WTC11 (cell line): Measurements from ENCODE around the gene IFITM2. TPM values are rescaled to one million over a fixed set of nuclear protein-coding genes. Genes with fewer than 3 reads are reported as not detected.

Source experiments
- ATAC-seq: fragments of 200-7000 bp; cut with Tn5 transposase; 2 replicates; pipeline ENCODE4 v1.10.0; 2021; ENCODE audit warnings: mild to moderate bottlenecking, moderate library complexity
- CTCF ChIA-PET: fragments of 300-600 bp; sonication (Branson Sonifier 250); formaldehyde crosslinking; loops from one replicate; lab custom pipeline; 2021; ENCODE audit warnings: antibody characterized with exemption; lab: Charles Lee
- POLR2A ChIA-PET: fragments of 350-600 bp; sonication (Branson Sonifier 250); formaldehyde crosslinking; loops from one replicate; lab custom pipeline; 2021; ENCODE audit warnings: antibody characterized with exemption; lab: Charles Lee
- DNase-seq: peaks from one replicate; pipeline ENCODE4 v3.0.0; 2021; ENCODE audit warnings: low spot score
- H3K27ac Mint-ChIP-seq: 2 replicates; pipeline ENCODE4 v1.8.0; 2021; ENCODE audit warnings: mixed read lengths
- H3K27me3 Mint-ChIP-seq: 2 replicates; pipeline ENCODE4 v1.8.0; 2021; ENCODE audit warnings: low read depth, mild to moderate bottlenecking, moderate library complexity, mixed read lengths
- H3K36me3 Mint-ChIP-seq: 2 replicates; pipeline ENCODE4 v1.8.0; 2021; ENCODE audit warnings: mixed read lengths
- H3K4me1 Mint-ChIP-seq: 2 replicates; pipeline ENCODE4 v1.8.0; 2022; ENCODE audit warnings: mixed read lengths
- H3K4me3 Mint-ChIP-seq: 2 replicates; pipeline ENCODE4 v1.8.0; 2021; ENCODE audit warnings: mild to moderate bottlenecking, moderate library complexity, mixed read lengths
- H3K9me3 Mint-ChIP-seq: 2 replicates; pipeline ENCODE4 v1.8.0; 2021; ENCODE audit warnings: mixed read lengths
- ATF1 ChIP-seq: sonication (generic); formaldehyde crosslinking; IDR thresholded peaks from 2 replicates; pipeline ENCODE4 v1.8.1; 2023; ENCODE audit warnings: mild to moderate bottlenecking, moderate library complexity, missing genetic modification reagents
- EMX1 ChIP-seq: fragments of 250-450 bp; sonication (Bioruptor Pico); IDR thresholded peaks from 2 replicates; pipeline ENCODE4 v1.8.0; 2021; ENCODE audit warnings: mild to moderate bottlenecking
- FOXP1 ChIP-seq: sonication (generic); formaldehyde crosslinking; IDR thresholded peaks from 2 replicates; pipeline ENCODE4 v1.8.0; 2022; ENCODE audit warnings: missing genetic modification reagents, mild to moderate bottlenecking, moderate library complexity, borderline replicate concordance
- GABPB1 ChIP-seq: sonication (generic); formaldehyde crosslinking; IDR thresholded peaks from 2 replicates; pipeline ENCODE4 v1.8.1; 2023; ENCODE audit warnings: mild to moderate bottlenecking, missing genetic modification reagents
- GRHL2 ChIP-seq: fragments of 250-450 bp; sonication (Bioruptor Pico); IDR thresholded peaks from 2 replicates; pipeline ENCODE4 v1.8.0; 2022; ENCODE audit warnings: mild to moderate bottlenecking, moderate library complexity; ENCODE audit not compliant: insufficient replicate concordance, severe bottlenecking
- NFE2L1 ChIP-seq: sonication (generic); formaldehyde crosslinking; IDR thresholded peaks from 2 replicates; pipeline ENCODE4 v1.8.1; 2023; ENCODE audit warnings: missing genetic modification reagents
- OVOL2 ChIP-seq: fragments of 250-450 bp; sonication (Bioruptor Pico); IDR thresholded peaks from 2 replicates; pipeline ENCODE4 v1.9.0; 2021; ENCODE audit warnings: mild to moderate bottlenecking, borderline replicate concordance
- RORB ChIP-seq: fragments of 250-450 bp; sonication (Bioruptor Pico); IDR thresholded peaks from 2 replicates; pipeline ENCODE4 v1.9.0; 2021; ENCODE audit warnings: mild to moderate bottlenecking
- SMAD3 ChIP-seq: sonication (generic); formaldehyde crosslinking; IDR thresholded peaks from 2 replicates; pipeline ENCODE4 v1.8.0; 2022; ENCODE audit warnings: missing genetic modification reagents, mild to moderate bottlenecking, borderline replicate concordance
- TEAD1 ChIP-seq: sonication (generic); formaldehyde crosslinking; IDR thresholded peaks from 2 replicates; pipeline ENCODE4 v1.8.0; 2022; ENCODE audit warnings: mild to moderate bottlenecking, missing genetic modification reagents
- ZNF232 ChIP-seq: sonication (generic); formaldehyde crosslinking; IDR thresholded peaks from 2 replicates; pipeline ENCODE4 v1.8.0; 2022; ENCODE audit warnings: mild to moderate bottlenecking, missing genetic modification reagents
- ZNF416 ChIP-seq: fragments of 250-450 bp; sonication (Bioruptor Pico); IDR thresholded peaks from 2 replicates; pipeline ENCODE4 v1.9.0; 2021; ENCODE audit warnings: mild to moderate bottlenecking, inconsistent platforms
- total RNA-seq: library from RNA; stranded (reverse); gene quantifications from 3 replicates; pipeline ENCODE4 v1.2.3, GENCODE V29; 2021
- TF ChIP-seq, protein P1 (sequence below): sonication (generic); formaldehyde crosslinking; IDR thresholded peaks from 2 replicates; pipeline ENCODE4 v1.8.0; 2022; ENCODE audit warnings: mild to moderate bottlenecking, missing genetic modification reagents
- TF ChIP-seq, protein P2 (sequence below): sonication (generic); formaldehyde crosslinking; conservative IDR thresholded peaks from 2 replicates; pipeline ENCODE4 v1.8.1; 2022; ENCODE audit warnings: mild to moderate bottlenecking, missing genetic modification reagents
- TF ChIP-seq, protein P3 (sequence below): sonication (generic); formaldehyde crosslinking; IDR thresholded peaks from 2 replicates; pipeline ENCODE4 v1.8.1; 2023; ENCODE audit warnings: mild to moderate bottlenecking, moderate library complexity, missing genetic modification reagents
- TF ChIP-seq, protein P4 (sequence below): sonication (generic); formaldehyde crosslinking; IDR thresholded peaks from 2 replicates; pipeline ENCODE4 v1.8.1; 2023; ENCODE audit warnings: mild to moderate bottlenecking, missing genetic modification reagents
- TF ChIP-seq, protein P5 (sequence below): sonication (generic); formaldehyde crosslinking; IDR thresholded peaks from 2 replicates; pipeline ENCODE4 v1.8.1; 2023; ENCODE audit warnings: mild to moderate bottlenecking, missing genetic modification reagents
- TF ChIP-seq, protein P6 (sequence below): sonication (generic); formaldehyde crosslinking; IDR thresholded peaks from 2 replicates; pipeline ENCODE4 v1.8.0; 2022; ENCODE audit warnings: mild to moderate bottlenecking, missing genetic modification reagents
- TF ChIP-seq, protein P7 (sequence below): sonication (generic); formaldehyde crosslinking; IDR thresholded peaks from 2 replicates; pipeline ENCODE4 v1.8.0; 2022; ENCODE audit warnings: mild to moderate bottlenecking, missing genetic modification reagents
- TF ChIP-seq, protein P8 (sequence below): sonication (generic); formaldehyde crosslinking; conservative IDR thresholded peaks from 2 replicates; pipeline ENCODE4 v1.8.1; 2023; ENCODE audit warnings: mild to moderate bottlenecking, low read depth, missing genetic modification reagents, moderate library complexity

Gene IFITM2
- total RNA-seq, 1 experiment from 2014 or later, result 436 TPM

DNA sequence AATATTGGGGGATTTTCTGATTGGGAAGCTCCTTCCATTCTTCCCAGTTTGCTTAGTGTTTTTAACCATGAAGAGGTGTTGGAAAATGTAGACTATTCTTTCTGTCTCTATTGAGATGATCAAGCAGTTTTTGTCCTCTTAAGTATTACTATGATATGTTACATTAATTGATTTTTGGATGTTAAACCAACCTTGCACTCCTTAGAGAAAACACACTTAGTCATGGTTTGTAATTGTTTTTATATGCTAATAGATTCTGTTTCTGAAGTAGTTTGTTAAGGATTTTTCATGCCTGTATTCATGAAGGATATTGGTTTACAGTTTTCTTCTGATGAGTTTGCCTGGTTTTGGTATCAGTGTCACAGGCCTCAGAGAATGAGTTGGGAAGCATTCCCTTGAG, 31.4 kb upstream of the IFITM2 start:
- POLR2A ChIA-PET, result no interaction called here
- no peak for DNase-seq
- CTCF ChIA-PET, result interaction anchor here (1.1 to 3.6 kb wide), 2 partner anchors 22 to 26 kb away, joined by 3 to 20 read pairs; no protein-coding TSS in a partner anchor
- Mint-ChIP-seq H3K9me3 (peaks cover 9% of the 10 kb centered on the region), H3K27me3 (peaks cover 27% of the 10 kb centered on the region), H3K4me1 (peaks cover 18% of the 10 kb centered on the region)
- no peak for ATAC-seq
- TF ChIP-seq, protein P1, sequence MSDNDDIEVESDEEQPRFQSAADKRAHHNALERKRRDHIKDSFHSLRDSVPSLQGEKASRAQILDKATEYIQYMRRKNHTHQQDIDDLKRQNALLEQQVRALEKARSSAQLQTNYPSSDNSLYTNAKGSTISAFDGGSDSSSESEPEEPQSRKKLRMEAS, result no peak
- TF ChIP-seq TEAD1 (CRISPR knock-in tag) (no peak), ZNF416 (CRISPR knock-in tag) (no peak), ZNF232 (CRISPR knock-in tag) (no peak), OVOL2 (CRISPR knock-in tag) (no peak)
- TF ChIP-seq, protein P2, sequence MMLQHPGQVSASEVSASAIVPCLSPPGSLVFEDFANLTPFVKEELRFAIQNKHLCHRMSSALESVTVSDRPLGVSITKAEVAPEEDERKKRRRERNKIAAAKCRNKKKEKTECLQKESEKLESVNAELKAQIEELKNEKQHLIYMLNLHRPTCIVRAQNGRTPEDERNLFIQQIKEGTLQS (CRISPR knock-in tag), result no peak
- TF ChIP-seq, protein P3, sequence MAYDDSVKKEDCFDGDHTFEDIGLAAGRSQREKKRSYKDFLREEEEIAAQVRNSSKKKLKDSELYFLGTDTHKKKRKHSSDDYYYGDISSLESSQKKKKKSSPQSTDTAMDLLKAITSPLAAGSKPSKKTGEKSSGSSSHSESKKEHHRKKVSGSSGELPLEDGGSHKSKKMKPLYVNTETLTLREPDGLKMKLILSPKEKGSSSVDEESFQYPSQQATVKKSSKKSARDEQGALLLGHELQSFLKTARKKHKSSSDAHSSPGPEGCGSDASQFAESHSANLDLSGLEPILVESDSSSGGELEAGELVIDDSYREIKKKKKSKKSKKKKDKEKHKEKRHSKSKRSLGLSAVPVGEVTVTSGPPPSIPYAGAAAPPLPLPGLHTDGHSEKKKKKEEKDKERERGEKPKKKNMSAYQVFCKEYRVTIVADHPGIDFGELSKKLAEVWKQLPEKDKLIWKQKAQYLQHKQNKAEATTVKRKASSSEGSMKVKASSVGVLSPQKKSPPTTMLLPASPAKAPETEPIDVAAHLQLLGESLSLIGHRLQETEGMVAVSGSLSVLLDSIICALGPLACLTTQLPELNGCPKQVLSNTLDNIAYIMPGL (CRISPR knock-in tag), result no peak
- TF ChIP-seq, protein P4, sequence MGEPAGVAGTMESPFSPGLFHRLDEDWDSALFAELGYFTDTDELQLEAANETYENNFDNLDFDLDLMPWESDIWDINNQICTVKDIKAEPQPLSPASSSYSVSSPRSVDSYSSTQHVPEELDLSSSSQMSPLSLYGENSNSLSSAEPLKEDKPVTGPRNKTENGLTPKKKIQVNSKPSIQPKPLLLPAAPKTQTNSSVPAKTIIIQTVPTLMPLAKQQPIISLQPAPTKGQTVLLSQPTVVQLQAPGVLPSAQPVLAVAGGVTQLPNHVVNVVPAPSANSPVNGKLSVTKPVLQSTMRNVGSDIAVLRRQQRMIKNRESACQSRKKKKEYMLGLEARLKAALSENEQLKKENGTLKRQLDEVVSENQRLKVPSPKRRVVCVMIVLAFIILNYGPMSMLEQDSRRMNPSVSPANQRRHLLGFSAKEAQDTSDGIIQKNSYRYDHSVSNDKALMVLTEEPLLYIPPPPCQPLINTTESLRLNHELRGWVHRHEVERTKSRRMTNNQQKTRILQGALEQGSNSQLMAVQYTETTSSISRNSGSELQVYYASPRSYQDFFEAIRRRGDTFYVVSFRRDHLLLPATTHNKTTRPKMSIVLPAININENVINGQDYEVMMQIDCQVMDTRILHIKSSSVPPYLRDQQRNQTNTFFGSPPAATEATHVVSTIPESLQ, result no peak
- TF ChIP-seq, protein P5, sequence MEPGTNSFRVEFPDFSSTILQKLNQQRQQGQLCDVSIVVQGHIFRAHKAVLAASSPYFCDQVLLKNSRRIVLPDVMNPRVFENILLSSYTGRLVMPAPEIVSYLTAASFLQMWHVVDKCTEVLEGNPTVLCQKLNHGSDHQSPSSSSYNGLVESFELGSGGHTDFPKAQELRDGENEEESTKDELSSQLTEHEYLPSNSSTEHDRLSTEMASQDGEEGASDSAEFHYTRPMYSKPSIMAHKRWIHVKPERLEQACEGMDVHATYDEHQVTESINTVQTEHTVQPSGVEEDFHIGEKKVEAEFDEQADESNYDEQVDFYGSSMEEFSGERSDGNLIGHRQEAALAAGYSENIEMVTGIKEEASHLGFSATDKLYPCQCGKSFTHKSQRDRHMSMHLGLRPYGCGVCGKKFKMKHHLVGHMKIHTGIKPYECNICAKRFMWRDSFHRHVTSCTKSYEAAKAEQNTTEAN (CRISPR knock-in tag), result no peak
- TF ChIP-seq, protein P6, sequence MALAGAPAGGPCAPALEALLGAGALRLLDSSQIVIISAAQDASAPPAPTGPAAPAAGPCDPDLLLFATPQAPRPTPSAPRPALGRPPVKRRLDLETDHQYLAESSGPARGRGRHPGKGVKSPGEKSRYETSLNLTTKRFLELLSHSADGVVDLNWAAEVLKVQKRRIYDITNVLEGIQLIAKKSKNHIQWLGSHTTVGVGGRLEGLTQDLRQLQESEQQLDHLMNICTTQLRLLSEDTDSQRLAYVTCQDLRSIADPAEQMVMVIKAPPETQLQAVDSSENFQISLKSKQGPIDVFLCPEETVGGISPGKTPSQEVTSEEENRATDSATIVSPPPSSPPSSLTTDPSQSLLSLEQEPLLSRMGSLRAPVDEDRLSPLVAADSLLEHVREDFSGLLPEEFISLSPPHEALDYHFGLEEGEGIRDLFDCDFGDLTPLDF (CRISPR knock-in tag), result no peak
- TF ChIP-seq, all 79 proteins: peak for 0
- H3K36me3 Mint-ChIP-seq, result no peaks in the 10 kb centered on the region
- no peak overlapping the region for H3K27ac Mint-ChIP-seq
- no peak overlapping the region for H3K4me3 Mint-ChIP-seq

DNA sequence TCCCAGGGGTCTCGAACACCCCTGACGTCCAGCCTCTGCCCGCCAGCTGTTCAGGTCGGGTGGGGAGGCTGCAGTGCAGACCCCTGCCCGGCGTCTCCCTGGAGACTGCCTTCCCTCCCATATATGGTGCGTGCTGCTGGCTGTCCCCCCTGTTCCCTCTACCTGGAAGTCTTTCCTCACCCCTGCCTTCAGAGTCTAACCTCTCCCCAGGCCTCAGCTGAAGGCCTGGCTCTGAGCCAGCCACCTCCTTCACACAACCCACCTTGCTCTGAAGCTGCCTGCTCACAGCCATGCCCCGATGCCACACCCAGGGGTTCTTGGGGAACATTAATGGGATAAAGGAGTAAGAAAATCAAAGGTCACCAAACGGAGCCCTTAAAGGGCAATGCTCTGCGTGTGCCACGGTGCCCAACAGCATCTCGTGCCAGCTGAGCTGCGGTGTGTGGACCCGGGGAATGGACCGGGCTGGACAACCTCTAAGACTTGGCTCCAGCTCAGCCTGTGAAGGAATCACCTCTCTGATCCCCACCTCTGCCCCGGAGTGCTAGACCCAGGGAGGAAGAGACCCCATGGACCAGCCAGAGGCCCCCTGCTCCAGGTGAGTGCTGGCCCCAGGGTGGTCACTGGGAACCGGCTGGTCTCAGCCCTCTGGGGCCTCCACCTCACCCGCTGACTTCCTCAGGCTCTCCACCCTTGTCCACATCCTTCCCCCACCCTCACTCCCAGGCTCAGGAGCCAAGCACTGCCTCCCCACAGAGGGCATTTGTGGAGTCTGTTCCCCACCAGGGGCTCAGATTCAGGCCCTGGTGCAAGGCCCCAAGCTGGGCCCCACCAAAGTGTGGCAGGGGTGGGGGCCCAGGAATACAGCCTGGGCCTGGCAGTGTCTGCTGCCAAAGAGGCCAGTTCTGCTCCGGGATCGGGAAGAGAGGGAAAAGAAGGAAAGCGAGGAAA, 29.3 kb upstream of the IFITM2 start, which contains the start of gene NLRP6:
Gene NLRP6 (plus strand): TSS at position 407 of the 951 bp plus-strand sequence. CDS start 163 bp downstream, at position 570.
- Mint-ChIP-seq H3K36me3 (no peaks in the 10 kb centered on the region), H3K9me3 (peaks cover 9% of the 10 kb centered on the region), H3K27ac (no peak within 1 kb of the TSS), H3K4me1 (peaks cover 29% of the 10 kb centered on the region), H3K27me3 (peaks cover 46% of the 10 kb centered on the region), H3K4me3 (peak within 1 kb of the TSS; percentile 52; the same call in 1 of the 2 replicates)
- ATAC-seq (no peak), DNase-seq (no peak)
- POLR2A ChIA-PET, result interaction anchor here (1.1 kb wide), 1 partner anchor 22 kb away, joined by 4 read pairs; the partner anchor contains the start of gene IFITM5
- CTCF ChIA-PET, result interaction anchor here (0.8 to 5.8 kb wide), 5 partner anchors 10 to 112 kb away, joined by 3 to 53 read pairs (median 4); no protein-coding TSS in a partner anchor
- TF ChIP-seq FOXP1 (no peak), GRHL2 (CRISPR knock-in tag) (no peak), ZNF232 (CRISPR knock-in tag) (no peak), NFE2L1 (CRISPR knock-in tag) (no peak), RORB (no peak), ATF1 (CRISPR knock-in tag) (no peak), GABPB1 (no peak), SMAD3 (CRISPR knock-in tag) (no peak), EMX1 (no peak)
- TF ChIP-seq, protein P7, sequence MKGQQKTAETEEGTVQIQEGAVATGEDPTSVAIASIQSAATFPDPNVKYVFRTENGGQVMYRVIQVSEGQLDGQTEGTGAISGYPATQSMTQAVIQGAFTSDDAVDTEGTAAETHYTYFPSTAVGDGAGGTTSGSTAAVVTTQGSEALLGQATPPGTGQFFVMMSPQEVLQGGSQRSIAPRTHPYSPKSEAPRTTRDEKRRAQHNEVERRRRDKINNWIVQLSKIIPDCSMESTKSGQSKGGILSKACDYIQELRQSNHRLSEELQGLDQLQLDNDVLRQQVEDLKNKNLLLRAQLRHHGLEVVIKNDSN, result no peak
- TF ChIP-seq, protein P8, sequence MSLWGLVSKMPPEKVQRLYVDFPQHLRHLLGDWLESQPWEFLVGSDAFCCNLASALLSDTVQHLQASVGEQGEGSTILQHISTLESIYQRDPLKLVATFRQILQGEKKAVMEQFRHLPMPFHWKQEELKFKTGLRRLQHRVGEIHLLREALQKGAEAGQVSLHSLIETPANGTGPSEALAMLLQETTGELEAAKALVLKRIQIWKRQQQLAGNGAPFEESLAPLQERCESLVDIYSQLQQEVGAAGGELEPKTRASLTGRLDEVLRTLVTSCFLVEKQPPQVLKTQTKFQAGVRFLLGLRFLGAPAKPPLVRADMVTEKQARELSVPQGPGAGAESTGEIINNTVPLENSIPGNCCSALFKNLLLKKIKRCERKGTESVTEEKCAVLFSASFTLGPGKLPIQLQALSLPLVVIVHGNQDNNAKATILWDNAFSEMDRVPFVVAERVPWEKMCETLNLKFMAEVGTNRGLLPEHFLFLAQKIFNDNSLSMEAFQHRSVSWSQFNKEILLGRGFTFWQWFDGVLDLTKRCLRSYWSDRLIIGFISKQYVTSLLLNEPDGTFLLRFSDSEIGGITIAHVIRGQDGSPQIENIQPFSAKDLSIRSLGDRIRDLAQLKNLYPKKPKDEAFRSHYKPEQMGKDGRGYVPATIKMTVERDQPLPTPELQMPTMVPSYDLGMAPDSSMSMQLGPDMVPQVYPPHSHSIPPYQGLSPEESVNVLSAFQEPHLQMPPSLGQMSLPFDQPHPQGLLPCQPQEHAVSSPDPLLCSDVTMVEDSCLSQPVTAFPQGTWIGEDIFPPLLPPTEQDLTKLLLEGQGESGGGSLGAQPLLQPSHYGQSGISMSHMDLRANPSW, result no peak
- TF ChIP-seq, protein P3 (CRISPR knock-in tag), result no peak
